Activated CD8-positive, alpha-beta memory T cell treated with anti-CD3 and anti-CD28 coated beads, Interleukin-2, amount 10 ng/mL, durations not matched to agents 7 days and 5 days (primary cell): Measurements from ENCODE around the gene AOC3. TPM values are rescaled to one million over a fixed set of nuclear protein-coding genes. Genes with fewer than 3 reads are reported as not detected.
"Not testable (repeated sequence)": the region's sequence is repeated elsewhere in the genome, so short reads cannot be mapped to it uniquely, and the experiment has no call there.

ENCODE experiments used
- ATAC-seq: fragments of 150-1000 bp; cut with Tn5 transposase; one replicate; pipeline ENCODE4 v1.10.0; 2021; ENCODE audit warnings: moderate library complexity
- CTCF ChIA-PET: fragments of 350-600 bp; sonication (Branson Sonifier 250); formaldehyde crosslinking; loops from one replicate; lab custom pipeline; 2021; ENCODE audit warnings: antibody characterized with exemption; lab: Charles Lee
- DNase-seq: peaks from one replicate; pipeline ENCODE4 v3.0.0-alpha.2; 2020
- H3K27ac Mint-ChIP-seq: one replicate; pipeline ENCODE4 v1.8.0; 2021; ENCODE audit warnings: mild to moderate bottlenecking, mixed read lengths
- H3K27me3 Mint-ChIP-seq: one replicate; pipeline ENCODE4 v1.8.0; 2021; ENCODE audit warnings: mixed read lengths
- H3K36me3 Mint-ChIP-seq: one replicate; pipeline ENCODE4 v1.8.0; 2021; ENCODE audit warnings: mild to moderate bottlenecking, mixed read lengths
- H3K4me1 Mint-ChIP-seq: one replicate; pipeline ENCODE4 v1.8.0; 2021; ENCODE audit warnings: mixed read lengths
- H3K4me3 Mint-ChIP-seq: one replicate; pipeline ENCODE4 v1.8.0; 2021; ENCODE audit warnings: mild to moderate bottlenecking, moderate library complexity, mixed read lengths
- H3K9me3 Mint-ChIP-seq: one replicate; pipeline ENCODE4 v1.8.0; 2022; ENCODE audit warnings: low read depth, mixed read lengths
- total RNA-seq, 2 experiments: library from RNA; stranded (reverse); gene quantifications; one replicate each; pipeline ENCODE4 v1.2.3, GENCODE V29; 2021

The AOC3 gene
- total RNA-seq, 2 experiments from 2014 or later = 1.1 to 1.5 TPM

DNA sequence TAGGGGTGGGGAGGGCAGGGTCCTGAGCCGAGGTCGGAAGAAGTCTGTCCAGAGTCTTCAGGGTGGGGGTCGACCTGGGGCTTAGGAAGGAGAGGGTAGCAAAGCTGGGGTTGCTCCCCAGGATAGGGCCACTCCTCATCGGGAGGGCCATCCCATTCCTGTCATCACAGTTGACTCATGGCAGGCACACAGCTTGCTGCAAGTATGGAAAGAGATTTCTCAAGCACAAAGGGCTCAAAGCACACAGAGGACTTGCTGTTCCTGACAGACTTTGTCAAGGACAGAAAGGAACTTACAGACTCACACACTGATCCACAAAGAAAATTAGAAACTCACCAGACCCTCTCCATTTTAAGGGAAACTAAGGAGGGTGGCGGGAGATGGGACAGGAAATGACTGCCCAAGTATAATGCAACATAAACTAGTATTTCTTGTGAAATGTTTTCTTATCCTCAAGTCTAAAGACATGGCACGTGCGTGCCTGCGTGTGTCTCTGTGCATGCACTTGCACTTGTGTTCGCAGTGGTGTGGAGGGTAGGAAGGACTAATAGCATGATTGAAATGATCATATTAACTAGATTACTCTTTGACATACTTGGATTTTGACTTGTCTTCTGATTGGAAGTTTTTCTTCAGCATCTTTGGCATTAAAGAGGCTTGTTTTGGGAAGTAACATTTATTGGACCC lies 4.3 kb upstream of the AOC3 start:
- Mint-ChIP-seq H3K27me3 (no peaks in the 10 kb centered on the region), H3K9me3 (no peaks in the 10 kb centered on the region), H3K4me1 (peaks cover 14% of the 10 kb centered on the region), H3K4me3 (no peak overlapping the region), H3K36me3 (peaks cover 21% of the 10 kb centered on the region), H3K27ac (no peak overlapping the region)
- ATAC-seq (no peak), DNase-seq (no peak)
- CTCF ChIA-PET = interaction anchor here (1.2 to 1.9 kb wide), 2 partner anchors 22 to 83 kb away, joined by 3 to 5 read pairs; partner anchors contain the start of gene BECN1

DNA sequence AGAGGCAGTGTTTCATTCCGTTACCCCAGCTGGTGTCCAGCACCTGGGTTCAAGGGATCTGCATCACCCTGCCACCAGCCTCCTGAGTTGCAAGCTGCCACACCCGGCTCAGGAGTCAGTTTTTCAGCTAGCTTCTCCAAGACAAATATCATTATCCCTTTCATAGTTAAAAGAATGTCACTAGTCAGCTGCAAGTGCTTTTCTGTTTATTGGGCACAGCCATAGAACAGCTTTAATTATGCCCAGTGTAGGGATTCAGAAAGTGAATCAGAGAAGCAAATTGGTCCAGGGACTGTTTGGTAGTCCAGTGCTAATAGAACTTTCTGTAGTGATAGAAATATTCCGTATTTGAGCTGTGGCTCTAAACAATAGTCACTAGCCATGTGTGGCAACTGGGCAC lies 2.9 kb upstream of the AOC3 start:
- H3K4me3 Mint-ChIP-seq = no peak overlapping the region
- CTCF ChIA-PET = interaction anchor here (1.8 to 1.9 kb wide), 2 partner anchors 9 to 23 kb away, joined by 4 to 5 read pairs; partner anchors contain the start of gene BECN1
- H3K27ac Mint-ChIP-seq = no peak overlapping the region
- no peak for DNase-seq
- ATAC-seq = no peak
- H3K9me3 Mint-ChIP-seq = no peaks in the 10 kb centered on the region
- no peaks in the 10 kb centered on the region for H3K27me3 Mint-ChIP-seq
- peaks cover 14% of the 10 kb centered on the region for H3K4me1 Mint-ChIP-seq
- H3K36me3 Mint-ChIP-seq = peaks cover 10% of the 10 kb centered on the region

GRCh38 chr17:42849031-42849430 lies 2.0 kb upstream of the AOC3 start:
- CTCF ChIA-PET = interaction anchor here (1.8 kb wide), 1 partner anchor 10 kb away, joined by 4 read pairs; no protein-coding TSS in a partner anchor
- no peak for DNase-seq
- ATAC-seq = no peak
- peaks cover 7% of the 10 kb centered on the region for H3K36me3 Mint-ChIP-seq
- H3K4me1 Mint-ChIP-seq = peaks cover 14% of the 10 kb centered on the region
- no peaks in the 10 kb centered on the region for H3K9me3 Mint-ChIP-seq
- H3K27ac Mint-ChIP-seq = no peak overlapping the region
- no peak overlapping the region for H3K4me3 Mint-ChIP-seq
- H3K27me3 Mint-ChIP-seq = no peaks in the 10 kb centered on the region

DNA sequence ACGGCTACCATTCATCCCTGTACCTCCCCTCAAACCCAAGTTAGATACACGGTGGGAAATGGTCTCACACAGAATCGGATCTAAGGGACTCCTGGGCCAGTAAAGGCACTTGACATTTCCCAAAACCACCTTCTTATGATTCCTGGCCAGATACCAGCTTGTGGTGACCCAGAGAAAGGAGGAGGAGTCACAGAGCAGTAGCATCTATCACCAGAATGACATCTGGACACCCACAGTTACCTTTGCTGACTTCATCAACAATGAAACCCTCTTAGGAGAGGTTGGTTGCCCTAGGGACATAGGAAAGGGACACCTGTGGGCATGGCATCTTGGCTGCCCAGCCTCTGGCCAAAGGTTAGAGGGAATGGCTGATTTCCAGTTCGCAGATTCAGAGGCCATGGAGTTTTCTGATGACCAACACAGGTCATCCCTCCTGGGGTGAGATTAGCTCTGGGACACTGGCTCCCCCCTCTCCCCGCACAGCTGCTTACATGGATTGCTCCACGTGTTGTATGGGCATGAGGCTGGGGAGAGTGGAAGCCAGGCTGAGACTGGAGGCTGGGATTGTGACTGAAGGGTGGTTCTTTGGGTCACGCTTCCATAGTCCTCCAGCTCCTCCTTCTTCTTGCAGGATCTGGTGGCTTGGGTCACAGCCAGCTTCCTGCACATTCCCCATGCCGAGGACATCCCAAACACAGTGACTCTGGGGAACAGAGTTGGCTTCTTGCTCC lies 1.4 kb upstream of the AOC3 start:
- DNase-seq (no peak), ATAC-seq (no peak)
- H3K9me3 Mint-ChIP-seq = no peaks in the 10 kb centered on the region
- H3K4me3 Mint-ChIP-seq = no peak overlapping the region
- H3K36me3 Mint-ChIP-seq = peaks cover 4% of the 10 kb centered on the region
- CTCF ChIA-PET = no interaction called here
- no peaks in the 10 kb centered on the region for H3K27me3 Mint-ChIP-seq
- H3K4me1 Mint-ChIP-seq = peaks cover 14% of the 10 kb centered on the region
- no peak overlapping the region for H3K27ac Mint-ChIP-seq

GRCh38 chr17:42851371-42852240 lies 607 bp downstream of the AOC3 start:
- not testable (repeated sequence) for H3K4me3 Mint-ChIP-seq, ATAC-seq

DNA sequence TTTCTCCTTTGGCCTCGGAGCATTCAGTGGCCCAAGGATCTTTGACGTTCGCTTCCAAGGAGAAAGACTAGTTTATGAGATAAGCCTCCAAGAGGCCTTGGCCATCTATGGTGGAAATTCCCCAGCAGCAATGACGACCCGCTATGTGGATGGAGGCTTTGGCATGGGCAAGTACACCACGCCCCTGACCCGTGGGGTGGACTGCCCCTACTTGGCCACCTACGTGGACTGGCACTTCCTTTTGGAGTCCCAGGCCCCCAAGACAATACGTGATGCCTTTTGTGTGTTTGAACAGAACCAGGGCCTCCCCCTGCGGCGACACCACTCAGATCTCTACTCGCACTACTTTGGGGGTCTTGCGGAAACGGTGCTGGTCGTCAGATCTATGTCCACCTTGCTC lies 1.4 kb downstream of the AOC3 start:
- Mint-ChIP-seq H3K27me3 (no peaks in the 10 kb centered on the region), H3K9me3 (no peaks in the 10 kb centered on the region), H3K36me3 (no peaks in the 10 kb centered on the region), H3K4me3 (no peak overlapping the region), H3K27ac (no peak overlapping the region), H3K4me1 (no peaks in the 10 kb centered on the region)
- DNase-seq (no peak), ATAC-seq (no peak)
- CTCF ChIA-PET = no interaction called here

More at GRCh38 chr17:42851371-42852240, 607 bp downstream of the AOC3 start:
- H3K36me3 Mint-ChIP-seq, DNase-seq, H3K4me1 Mint-ChIP-seq, H3K9me3 Mint-ChIP-seq, H3K27me3 Mint-ChIP-seq, CTCF ChIA-PET, H3K27ac Mint-ChIP-seq: not testable (repeated sequence)

DNA sequence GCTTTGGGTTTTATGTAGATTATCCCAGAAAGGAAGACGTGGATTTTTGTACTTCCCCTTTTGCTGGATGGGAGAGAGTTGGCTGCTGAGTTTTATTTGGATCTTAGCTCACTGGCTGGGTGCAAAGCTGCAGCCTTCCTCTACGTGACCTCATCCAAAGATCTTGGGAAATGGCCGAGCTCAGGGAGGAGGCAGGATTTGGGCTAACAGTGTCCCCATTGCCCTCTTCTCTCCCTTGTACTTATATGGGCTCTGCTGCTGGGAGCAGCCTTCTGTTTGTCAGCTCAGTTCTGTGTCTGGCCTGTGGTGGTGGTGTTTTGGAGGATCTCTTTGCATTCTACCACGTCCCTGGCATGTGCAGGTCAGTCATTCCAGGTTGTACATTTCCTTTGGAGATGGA lies 2.0 kb downstream of the AOC3 start:
- no peak overlapping the region for H3K27ac Mint-ChIP-seq
- no peaks in the 10 kb centered on the region for H3K36me3 Mint-ChIP-seq
- no peak overlapping the region for H3K4me3 Mint-ChIP-seq
- H3K9me3 Mint-ChIP-seq = no peaks in the 10 kb centered on the region
- no peak for DNase-seq
- no peak for ATAC-seq
- no peaks in the 10 kb centered on the region for H3K27me3 Mint-ChIP-seq
- CTCF ChIA-PET = no interaction called here
- H3K4me1 Mint-ChIP-seq = no peaks in the 10 kb centered on the region

DNA sequence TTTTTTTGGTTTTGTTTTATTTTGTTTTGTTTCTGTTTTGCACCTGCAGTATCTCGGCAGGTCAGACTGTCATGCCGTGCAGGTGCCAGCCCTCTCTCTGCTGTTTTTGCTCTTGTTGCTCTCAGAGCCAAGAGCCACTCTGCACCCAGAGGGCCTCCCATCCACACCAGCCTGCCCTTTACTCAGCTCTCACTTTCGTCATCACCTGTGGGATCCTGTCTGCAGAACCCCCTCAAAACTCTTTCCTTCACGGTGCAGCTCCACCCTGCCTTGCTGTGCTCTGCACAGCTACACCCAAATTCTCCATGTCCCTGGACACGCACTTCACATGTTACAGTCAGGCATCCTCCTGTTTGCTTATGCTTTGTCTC lies 2.6 kb downstream of the AOC3 start:
- DNase-seq (no peak), ATAC-seq (no peak)
- Mint-ChIP-seq H3K27me3 (no peaks in the 10 kb centered on the region), H3K36me3 (no peaks in the 10 kb centered on the region), H3K4me1 (no peaks in the 10 kb centered on the region), H3K9me3 (no peaks in the 10 kb centered on the region), H3K27ac (no peak overlapping the region), H3K4me3 (no peak overlapping the region)
- CTCF ChIA-PET = no interaction called here

DNA sequence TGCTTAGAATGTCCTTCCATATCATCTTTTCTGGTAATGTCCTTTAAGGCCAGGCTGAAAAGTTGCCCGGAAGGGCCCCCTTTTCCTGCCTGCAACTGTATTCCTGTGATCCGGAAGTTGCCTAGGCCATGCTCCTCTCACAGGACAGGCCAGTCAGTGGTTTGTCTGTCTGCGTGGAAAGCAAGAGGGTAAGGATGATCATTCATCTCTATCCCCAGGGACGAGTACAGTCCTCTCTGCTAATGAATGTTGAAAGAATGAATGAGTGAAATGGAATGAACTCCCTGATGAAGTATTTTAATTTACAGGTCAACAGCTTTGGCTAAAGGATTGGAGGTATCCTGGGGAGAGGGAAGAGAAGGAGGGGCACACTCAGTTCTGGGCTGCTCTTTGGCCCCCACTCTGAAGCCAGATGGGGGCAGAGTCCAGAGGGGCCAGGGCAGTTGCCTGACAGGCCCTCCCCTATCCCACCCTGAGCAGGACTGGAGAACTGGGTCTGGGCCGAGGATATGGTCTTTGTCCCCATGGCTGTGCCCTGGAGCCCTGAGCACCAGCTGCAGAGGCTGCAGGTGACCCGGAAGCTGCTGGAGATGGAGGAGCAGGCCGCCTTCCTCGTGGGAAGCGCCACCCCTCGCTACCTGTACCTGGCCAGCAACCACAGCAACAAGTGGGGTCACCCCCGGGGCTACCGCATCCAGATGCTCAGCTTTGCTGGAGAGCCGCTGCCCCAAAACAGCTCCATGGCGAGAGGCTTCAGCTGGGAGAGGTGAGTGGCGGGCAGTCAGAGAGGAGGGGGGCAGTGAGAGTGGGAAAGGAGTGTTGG lies 3.2 kb downstream of the AOC3 start:
- no peaks in the 10 kb centered on the region for H3K9me3 Mint-ChIP-seq
- no peaks in the 10 kb centered on the region for H3K27me3 Mint-ChIP-seq
- no peak overlapping the region for H3K4me3 Mint-ChIP-seq
- H3K27ac Mint-ChIP-seq = no peak overlapping the region
- DNase-seq (no peak), ATAC-seq (no peak)
- no peaks in the 10 kb centered on the region for H3K36me3 Mint-ChIP-seq
- CTCF ChIA-PET = no interaction called here
- no peaks in the 10 kb centered on the region for H3K4me1 Mint-ChIP-seq

- no peak for ATAC-seq
- Mint-ChIP-seq H3K36me3 (no peaks in the 10 kb centered on the region), H3K27me3 (peaks cover under 1% of the 10 kb centered on the region), H3K27ac (no peak overlapping the region), H3K4me3 (no peak overlapping the region), H3K4me1 (no peaks in the 10 kb centered on the region), H3K9me3 (no peaks in the 10 kb centered on the region)
- CTCF ChIA-PET = interaction anchor here (1.2 kb wide), 1 partner anchor 21 kb away, joined by 4 read pairs; the partner anchor contains the start of gene PSME3
- no peak for DNase-seq
These were observed 4.1 kb downstream of the AOC3 start for GRCh38 chr17:42855048-42855596.

DNA sequence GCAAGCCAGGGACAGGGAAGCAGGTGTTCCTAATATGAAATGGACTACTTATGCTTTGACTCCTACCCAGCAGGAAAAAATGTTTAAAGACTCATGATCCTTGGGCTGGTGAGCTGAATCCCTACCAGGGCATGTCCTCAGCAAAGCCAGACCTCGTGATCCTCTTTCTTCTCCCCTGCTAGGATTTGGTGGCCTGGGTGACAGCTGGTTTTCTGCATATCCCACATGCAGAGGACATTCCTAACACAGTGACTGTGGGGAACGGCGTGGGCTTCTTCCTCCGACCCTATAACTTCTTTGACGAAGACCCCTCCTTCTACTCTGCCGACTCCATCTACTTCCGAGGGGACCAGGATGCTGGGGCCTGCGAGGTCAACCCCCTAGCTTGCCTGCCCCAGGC lies 5.1 kb downstream of the AOC3 start:
- CTCF ChIA-PET, ATAC-seq, H3K27ac Mint-ChIP-seq, H3K9me3 Mint-ChIP-seq, DNase-seq, H3K4me1 Mint-ChIP-seq, H3K27me3 Mint-ChIP-seq, H3K4me3 Mint-ChIP-seq, H3K36me3 Mint-ChIP-seq: not testable (repeated sequence)

DNA sequence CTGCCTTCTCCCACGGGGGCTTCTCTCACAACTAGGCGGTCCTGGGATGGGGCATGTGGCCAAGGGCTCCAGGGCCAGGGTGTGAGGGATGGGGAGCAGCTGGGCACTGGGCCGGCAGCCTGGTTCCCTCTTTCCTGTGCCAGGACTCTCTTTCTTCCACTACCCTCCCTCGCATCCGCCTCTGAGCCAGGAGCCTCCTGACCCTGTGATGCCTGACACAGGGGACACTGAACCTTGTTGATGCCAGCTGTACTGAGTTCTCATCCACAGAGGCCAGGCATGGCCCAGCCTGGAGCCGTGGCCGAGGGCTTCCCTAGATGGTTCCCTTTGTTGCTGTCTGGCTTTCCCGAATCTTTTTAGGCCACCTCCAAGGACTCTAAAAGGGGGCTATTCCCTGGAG lies 5.5 kb downstream of the AOC3 start:
- H3K27ac Mint-ChIP-seq, DNase-seq, ATAC-seq, H3K36me3 Mint-ChIP-seq, H3K4me1 Mint-ChIP-seq, H3K4me3 Mint-ChIP-seq, H3K27me3 Mint-ChIP-seq, H3K9me3 Mint-ChIP-seq, CTCF ChIA-PET: not testable (repeated sequence)
